ENCODE measurements around the gene SMOC2.

The SMOC2 gene

GRCh38 chr6:168440520-168441433, at the start of gene SMOC2:
Gene SMOC2 (plus strand): TSS chr6:168441184. CDS start chr6:168441371, 187 bp downstream.
- DNase-seq: no peak

- DNase-seq: no peak
These were observed 47.7 kb upstream of the SMOC2 start for GRCh38 chr6:168393126-168393870.

GRCh38 chr6:168394606-168395005, 46.4 kb upstream of the SMOC2 start:
- DNase-seq: no peak

- no peak for DNase-seq
These were observed 45.0 kb upstream of the SMOC2 start for GRCh38 chr6:168395983-168396382.

- DNase-seq: no peak
These were observed 44.4 kb upstream of the SMOC2 start for GRCh38 chr6:168396561-168396960.

- no peak for DNase-seq
These were observed 44.0 kb upstream of the SMOC2 start for GRCh38 chr6:168397012-168397411.

GRCh38 chr6:168400037-168400436, 40.9 kb upstream of the SMOC2 start:
- DNase-seq: no peak

- no peak for DNase-seq
These were observed 37.5 kb upstream of the SMOC2 start for GRCh38 chr6:168403370-168404005.

- no peak for DNase-seq
These were observed 36.4 kb upstream of the SMOC2 start for GRCh38 chr6:168404560-168404959.

GRCh38 chr6:168407842-168408241, 33.1 kb upstream of the SMOC2 start:
- DNase-seq: no peak

GRCh38 chr6:168408504-168409136, 32.4 kb upstream of the SMOC2 start:
- DNase-seq: no peak

GRCh38 chr6:168410035-168410434, 30.9 kb upstream of the SMOC2 start:
- DNase-seq: no peak

- no peak for DNase-seq
These were observed 30.4 kb upstream of the SMOC2 start for GRCh38 chr6:168410554-168411011.

- no peak for DNase-seq
These were observed 29.9 kb upstream of the SMOC2 start for GRCh38 chr6:168411130-168411529.

GRCh38 chr6:168411793-168412192, 29.2 kb upstream of the SMOC2 start:
- DNase-seq: no peak

- DNase-seq: no peak
These were observed 28.5 kb upstream of the SMOC2 start for GRCh38 chr6:168412456-168412855.

GRCh38 chr6:168413018-168413720, 27.8 kb upstream of the SMOC2 start:
- DNase-seq: no peak

GRCh38 chr6:168413856-168414255, 27.1 kb upstream of the SMOC2 start:
- DNase-seq: no peak

GRCh38 chr6:168414336-168415097, 26.5 kb upstream of the SMOC2 start:
- no peak for DNase-seq

- DNase-seq: no peak
These were observed 25.6 kb upstream of the SMOC2 start for GRCh38 chr6:168415098-168415992.

All from NCI-H226 (cell line).